Urothelium cell line (cell line): ENCODE results near the gene LENG8.
"Not testable (repeated sequence)": the region's sequence is repeated elsewhere in the genome, so short reads cannot be mapped to it uniquely, and the experiment has no call there.

ENCODE experiments used
- DNase-seq: peaks from one replicate; pipeline ENCODE4 v3.0.0; 2011; ENCODE audit warnings: low spot score, mixed read lengths
- FAIRE-seq: peaks from 2 replicates; lab custom pipeline; 2011; peaks lifted over from hg19 to GRCh38; lab: Jason Lieb, UNC

LENG8 gene

DNA sequence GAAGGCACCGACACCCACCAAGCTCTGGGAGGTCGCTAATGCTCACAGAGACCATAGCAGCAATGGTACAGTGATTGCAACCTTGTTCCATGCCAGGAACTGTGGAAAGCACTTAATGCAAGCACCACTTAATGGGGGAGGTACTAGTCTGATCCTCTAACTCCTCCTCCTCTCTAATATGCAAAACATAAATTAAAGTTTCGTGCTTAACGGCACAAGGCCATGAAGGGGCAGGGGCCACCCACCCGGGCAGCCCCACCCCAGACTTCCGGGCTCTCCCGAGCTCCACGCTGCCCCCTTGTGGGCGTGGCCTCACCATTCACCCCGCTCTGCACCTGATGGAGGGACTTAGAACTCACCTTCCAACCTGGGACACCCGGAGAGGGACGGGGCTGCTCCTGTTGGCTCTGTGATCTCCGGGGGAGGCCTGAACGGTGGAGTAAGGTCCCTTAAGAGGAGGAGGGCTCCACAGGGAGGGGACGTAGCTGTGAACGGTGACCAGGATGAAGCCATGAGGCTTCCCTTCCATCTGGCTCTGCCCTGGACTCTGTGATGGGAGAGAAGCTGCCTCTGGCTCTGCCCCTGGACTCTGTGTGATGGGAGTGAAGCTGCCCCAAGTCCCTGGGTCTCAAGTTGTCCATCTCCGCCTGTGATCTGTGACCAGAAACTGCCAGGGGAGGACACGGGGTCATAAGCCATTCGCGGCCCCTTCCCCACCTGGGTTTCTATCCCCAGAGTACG lies 60.4 kb downstream of the LENG8 start:
- FAIRE-seq: peak; percentile 92
- DNase-seq: not testable (repeated sequence)
